GM12872 (cell line): Measurements from ENCODE around the gene MTO1.

ENCODE experiments used
- CTCF ChIP-seq: IDR thresholded peaks from 3 replicates; pipeline ENCODE4 v1.5.1; 2011; ENCODE audit warnings: low read depth, mild to moderate bottlenecking, low read length, moderate library complexity; ENCODE audit not compliant: insufficient read depth

The MTO1 gene

GRCh38 chr6:73461537-73462350, at the start of gene MTO1:
Gene MTO1, plus strand, starts transcription at chr6:73461737. Its CDS starts 118 bp downstream, at chr6:73461855.
- no peak for TF ChIP-seq CTCF

GRCh38 chr6:73413102-73413501, 48.4 kb upstream of the MTO1 start:
- TF ChIP-seq CTCF: no peak

GRCh38 chr6:73418081-73418741, 43.3 kb upstream of the MTO1 start:
- TF ChIP-seq CTCF: no peak

GRCh38 chr6:73421534-73421933, 40.0 kb upstream of the MTO1 start:
- no peak for TF ChIP-seq CTCF

DNA sequence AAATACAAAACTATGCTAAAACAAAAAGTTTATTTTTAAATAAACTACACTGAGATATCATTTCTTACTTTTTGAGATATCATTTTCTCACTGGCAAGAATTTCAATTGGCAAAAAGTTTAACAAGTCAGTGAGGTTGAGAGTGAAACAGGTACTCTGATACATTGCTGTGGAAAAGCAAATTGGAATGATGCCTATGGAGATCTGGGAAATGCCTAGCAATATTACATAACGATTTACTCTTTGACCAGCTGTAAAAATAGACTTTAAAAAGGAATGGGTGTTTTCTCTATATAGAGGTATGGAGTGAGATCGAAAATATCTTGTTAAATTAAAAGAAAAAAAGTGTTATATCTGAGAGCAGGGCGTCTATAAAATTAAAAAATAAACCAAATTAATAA, 26.3 kb upstream of the MTO1 start:
- TF ChIP-seq CTCF: no peak

DNA sequence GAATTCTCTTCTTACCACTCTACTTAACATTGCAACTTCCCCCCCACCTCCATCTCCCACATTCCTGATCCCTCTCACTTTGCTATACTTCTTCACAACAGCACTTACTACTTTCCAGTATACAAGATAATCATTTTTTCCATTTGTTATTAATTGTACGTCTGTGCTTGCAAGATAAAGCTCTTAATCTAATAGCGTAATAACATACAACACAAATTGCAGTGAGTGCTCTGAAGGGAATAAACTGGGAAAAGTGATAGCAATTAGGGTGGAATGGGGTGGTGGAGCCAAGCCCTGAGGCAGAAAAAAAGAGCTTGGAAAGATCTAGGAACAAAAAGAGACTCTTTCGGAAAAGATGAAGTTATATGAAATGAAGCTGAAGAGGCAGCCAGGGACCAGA, 18.0 kb upstream of the MTO1 start:
- no peak for TF ChIP-seq CTCF

GRCh38 chr6:73451223-73452106, 10.1 kb upstream of the MTO1 start:
- no peak for TF ChIP-seq CTCF
